ENCODE measurements around the gene ATP1A3. TPM values are rescaled to one million over a fixed set of nuclear protein-coding genes. Genes with fewer than 3 reads are reported as not detected.

The ATP1A3 gene
- total RNA-seq, 1 experiment from 2014 or later = 34.2 TPM

- TF ChIP-seq MXD4 (CRISPR knock-in tag; IDR thresholded peaks at IDR 0.05; ENCODE audit: borderline replicate concordance) (no peak), ZNF671 (CRISPR knock-in tag; IDR thresholded peaks at IDR 0.05) (no peak), ZNF232 (CRISPR knock-in tag; IDR thresholded peaks at IDR 0.05) (no peak), NFATC4 (CRISPR knock-in tag; IDR thresholded peaks at IDR 0.05) (no peak), MYBL2 (CRISPR knock-in tag; IDR thresholded peaks at IDR 0.05) (no peak)
Measured at GRCh38 chr19:41926763-41927496, 67.1 kb downstream of the ATP1A3 start (continued).

- ChIA-PET CTCF (no interaction called here), POLR2A (interaction anchor here (0.5 kb wide), 1 partner anchor 94 kb away, joined by 5 read pairs; no protein-coding TSS in a partner anchor)
- peaks cover 28% of the 10 kb centered on the region for H3K4me1 Mint-ChIP-seq
- H3K27me3 Mint-ChIP-seq (ENCODE audit: low read depth) = peaks cover 26% of the 10 kb centered on the region
- H3K9me3 Mint-ChIP-seq = no peaks in the 10 kb centered on the region
- no peak for ATAC-seq
- H3K4me3 Mint-ChIP-seq = no peak overlapping the region
- no peak for TF ChIP-seq GTF2I (CRISPR knock-in tag; conservative IDR thresholded peaks at IDR 0.05)
- TF ChIP-seq NFATC4 (CRISPR knock-in tag; IDR thresholded peaks at IDR 0.05) = no peak
- no peak overlapping the region for H3K27ac Mint-ChIP-seq
- no peak for DNase-seq (ENCODE audit: low spot score)
- H3K36me3 Mint-ChIP-seq = no peaks in the 10 kb centered on the region
Measured at GRCh38 chr19:41926028-41926762, 67.8 kb downstream of the ATP1A3 start.

- Mint-ChIP-seq H3K4me1 (peaks cover 22% of the 10 kb centered on the region), H3K9me3 (no peaks in the 10 kb centered on the region), H3K27ac (no peak overlapping the region), H3K4me3 (no peak overlapping the region), H3K27me3 (ENCODE audit: low read depth) (peaks cover 19% of the 10 kb centered on the region), H3K36me3 (no peaks in the 10 kb centered on the region)
- no peak for ATAC-seq
- no peak for DNase-seq (ENCODE audit: low spot score)
- ChIA-PET POLR2A (no interaction called here), CTCF (no interaction called here)
- TF ChIP-seq, protein P1, sequence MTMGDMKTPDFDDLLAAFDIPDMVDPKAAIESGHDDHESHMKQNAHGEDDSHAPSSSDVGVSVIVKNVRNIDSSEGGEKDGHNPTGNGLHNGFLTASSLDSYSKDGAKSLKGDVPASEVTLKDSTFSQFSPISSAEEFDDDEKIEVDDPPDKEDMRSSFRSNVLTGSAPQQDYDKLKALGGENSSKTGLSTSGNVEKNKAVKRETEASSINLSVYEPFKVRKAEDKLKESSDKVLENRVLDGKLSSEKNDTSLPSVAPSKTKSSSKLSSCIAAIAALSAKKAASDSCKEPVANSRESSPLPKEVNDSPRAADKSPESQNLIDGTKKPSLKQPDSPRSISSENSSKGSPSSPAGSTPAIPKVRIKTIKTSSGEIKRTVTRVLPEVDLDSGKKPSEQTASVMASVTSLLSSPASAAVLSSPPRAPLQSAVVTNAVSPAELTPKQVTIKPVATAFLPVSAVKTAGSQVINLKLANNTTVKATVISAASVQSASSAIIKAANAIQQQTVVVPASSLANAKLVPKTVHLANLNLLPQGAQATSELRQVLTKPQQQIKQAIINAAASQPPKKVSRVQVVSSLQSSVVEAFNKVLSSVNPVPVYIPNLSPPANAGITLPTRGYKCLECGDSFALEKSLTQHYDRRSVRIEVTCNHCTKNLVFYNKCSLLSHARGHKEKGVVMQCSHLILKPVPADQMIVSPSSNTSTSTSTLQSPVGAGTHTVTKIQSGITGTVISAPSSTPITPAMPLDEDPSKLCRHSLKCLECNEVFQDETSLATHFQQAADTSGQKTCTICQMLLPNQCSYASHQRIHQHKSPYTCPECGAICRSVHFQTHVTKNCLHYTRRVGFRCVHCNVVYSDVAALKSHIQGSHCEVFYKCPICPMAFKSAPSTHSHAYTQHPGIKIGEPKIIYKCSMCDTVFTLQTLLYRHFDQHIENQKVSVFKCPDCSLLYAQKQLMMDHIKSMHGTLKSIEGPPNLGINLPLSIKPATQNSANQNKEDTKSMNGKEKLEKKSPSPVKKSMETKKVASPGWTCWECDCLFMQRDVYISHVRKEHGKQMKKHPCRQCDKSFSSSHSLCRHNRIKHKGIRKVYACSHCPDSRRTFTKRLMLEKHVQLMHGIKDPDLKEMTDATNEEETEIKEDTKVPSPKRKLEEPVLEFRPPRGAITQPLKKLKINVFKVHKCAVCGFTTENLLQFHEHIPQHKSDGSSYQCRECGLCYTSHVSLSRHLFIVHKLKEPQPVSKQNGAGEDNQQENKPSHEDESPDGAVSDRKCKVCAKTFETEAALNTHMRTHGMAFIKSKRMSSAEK (CRISPR knock-in tag; IDR thresholded peaks at IDR 0.05; ENCODE audit: borderline replicate concordance) = no peak
- TF ChIP-seq TEAD4 (CRISPR knock-in tag; IDR thresholded peaks at IDR 0.05) (no peak), ZNF317 (CRISPR knock-in tag; IDR thresholded peaks at IDR 0.05; ENCODE audit: borderline replicate concordance, low read depth) (no peak), ZNF121 (CRISPR knock-in tag; IDR thresholded peaks at IDR 0.05) (no peak), ATF1 (CRISPR knock-in tag; IDR thresholded peaks at IDR 0.05) (no peak), SOX15 (CRISPR knock-in tag; IDR thresholded peaks at IDR 0.05) (no peak), IRF2 (CRISPR knock-in tag; IDR thresholded peaks at IDR 0.05; ENCODE audit: borderline replicate concordance, low read depth) (no peak), FOXJ3 (CRISPR knock-in tag; IDR thresholded peaks at IDR 0.05; ENCODE audit: borderline replicate concordance) (no peak)
- TF ChIP-seq, protein P2, sequence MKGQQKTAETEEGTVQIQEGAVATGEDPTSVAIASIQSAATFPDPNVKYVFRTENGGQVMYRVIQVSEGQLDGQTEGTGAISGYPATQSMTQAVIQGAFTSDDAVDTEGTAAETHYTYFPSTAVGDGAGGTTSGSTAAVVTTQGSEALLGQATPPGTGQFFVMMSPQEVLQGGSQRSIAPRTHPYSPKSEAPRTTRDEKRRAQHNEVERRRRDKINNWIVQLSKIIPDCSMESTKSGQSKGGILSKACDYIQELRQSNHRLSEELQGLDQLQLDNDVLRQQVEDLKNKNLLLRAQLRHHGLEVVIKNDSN (CRISPR knock-in tag; IDR thresholded peaks at IDR 0.05) = no peak
Measured at GRCh38 chr19:41925208-41926003, 68.6 kb downstream of the ATP1A3 start.

Measured in WTC11 (cell line).